LHCN-M2 (cell line): Measurements from ENCODE around the gene NPHP4. TPM values are rescaled to one million over a fixed set of nuclear protein-coding genes. Genes with fewer than 3 reads are reported as not detected.
"Not testable (repeated sequence)": the region's sequence is repeated elsewhere in the genome, so short reads cannot be mapped to it uniquely, and the experiment has no call there.

Source experiments
- DNase-seq: peaks from one replicate; pipeline ENCODE4 v3.0.0-alpha.2; 2012; ENCODE audit warnings: low read depth
- total RNA-seq: library from RNA; depleted of rRNA; stranded (reverse); fragments of >200 nt; gene quantifications from 2 replicates; pipeline ENCODE4 v1.2.3, GENCODE V29; 2014

Gene NPHP4
- total RNA-seq, 1 experiment from 2014 or later = 4.7 TPM

DNA sequence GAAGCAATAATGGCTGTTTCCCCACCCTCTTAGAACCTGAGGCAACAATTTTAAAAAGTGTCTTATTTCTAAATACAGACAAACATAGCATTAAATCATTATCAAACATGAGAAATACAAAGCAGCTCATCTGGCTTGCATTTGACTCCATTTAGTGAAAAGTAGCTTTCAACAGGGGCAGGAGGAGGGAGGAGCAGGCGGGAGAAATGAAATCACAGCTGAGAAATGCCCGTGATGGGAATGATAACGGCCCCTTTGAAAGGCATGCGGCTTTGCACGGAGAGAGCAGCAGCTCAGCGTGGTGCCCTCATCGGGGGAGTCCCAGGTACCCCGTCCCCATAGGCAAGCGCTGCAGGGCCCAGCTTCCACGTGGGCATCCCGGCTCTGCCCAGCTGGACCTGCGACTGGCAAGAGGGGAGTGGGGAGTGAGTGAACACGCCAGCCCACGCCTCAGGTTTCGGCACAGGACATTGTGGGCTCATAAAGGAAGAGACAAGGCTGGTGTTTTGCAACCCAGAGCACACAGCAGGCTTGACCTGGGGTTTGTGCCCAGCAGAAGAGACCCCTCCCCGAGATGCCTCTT is 134.6 kb downstream of the NPHP4 start:
- no peak for DNase-seq

DNA sequence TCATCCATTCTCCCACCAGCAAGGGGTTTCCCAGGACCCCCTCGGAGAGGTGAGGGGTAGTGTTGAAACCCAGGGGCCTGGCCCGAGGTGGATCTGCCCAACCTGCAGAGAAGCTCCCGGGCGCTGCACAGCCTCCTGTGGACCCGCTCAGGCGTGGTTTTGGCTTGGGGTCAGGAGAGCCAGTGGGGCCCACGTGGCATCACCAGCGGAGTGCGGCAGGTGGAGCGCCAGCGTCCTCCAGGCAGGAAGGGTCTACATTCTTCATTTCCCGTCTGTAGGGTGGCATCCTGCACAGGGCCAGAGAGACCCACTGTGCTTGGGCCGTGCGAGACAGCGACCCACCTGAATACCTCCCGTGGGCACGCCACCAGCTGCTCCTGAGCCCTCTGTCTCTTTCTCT is 135.2 kb downstream of the NPHP4 start:
- no peak for DNase-seq

DNA sequence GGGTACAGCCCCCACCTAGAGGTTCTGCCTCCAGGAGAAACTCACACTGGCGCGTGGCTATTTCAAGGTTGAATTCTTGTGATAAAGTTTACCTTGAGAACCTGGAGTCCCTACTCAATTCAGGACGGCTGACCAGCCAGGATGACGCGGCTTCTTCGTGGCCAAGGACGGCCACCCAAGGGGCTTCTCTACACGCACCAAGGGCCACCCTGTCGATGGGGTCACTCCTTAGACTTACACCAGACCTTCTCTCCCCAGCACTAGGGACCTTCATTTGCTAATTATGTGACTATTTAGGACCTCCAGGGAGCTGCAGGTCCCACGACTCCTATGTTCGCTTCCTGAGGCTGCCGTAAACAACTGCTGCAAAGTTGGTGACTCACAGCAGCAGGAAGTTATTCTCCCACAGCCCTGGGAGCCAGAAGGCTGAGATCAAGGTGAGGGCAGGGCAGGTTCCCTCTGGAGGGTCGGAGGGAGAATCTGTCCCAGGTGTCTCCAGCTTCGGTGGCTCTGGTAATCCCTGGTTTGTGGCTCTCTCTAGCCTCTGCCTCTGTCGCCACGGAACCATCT is 135.9 kb downstream of the NPHP4 start:
- DNase-seq = no peak

DNA sequence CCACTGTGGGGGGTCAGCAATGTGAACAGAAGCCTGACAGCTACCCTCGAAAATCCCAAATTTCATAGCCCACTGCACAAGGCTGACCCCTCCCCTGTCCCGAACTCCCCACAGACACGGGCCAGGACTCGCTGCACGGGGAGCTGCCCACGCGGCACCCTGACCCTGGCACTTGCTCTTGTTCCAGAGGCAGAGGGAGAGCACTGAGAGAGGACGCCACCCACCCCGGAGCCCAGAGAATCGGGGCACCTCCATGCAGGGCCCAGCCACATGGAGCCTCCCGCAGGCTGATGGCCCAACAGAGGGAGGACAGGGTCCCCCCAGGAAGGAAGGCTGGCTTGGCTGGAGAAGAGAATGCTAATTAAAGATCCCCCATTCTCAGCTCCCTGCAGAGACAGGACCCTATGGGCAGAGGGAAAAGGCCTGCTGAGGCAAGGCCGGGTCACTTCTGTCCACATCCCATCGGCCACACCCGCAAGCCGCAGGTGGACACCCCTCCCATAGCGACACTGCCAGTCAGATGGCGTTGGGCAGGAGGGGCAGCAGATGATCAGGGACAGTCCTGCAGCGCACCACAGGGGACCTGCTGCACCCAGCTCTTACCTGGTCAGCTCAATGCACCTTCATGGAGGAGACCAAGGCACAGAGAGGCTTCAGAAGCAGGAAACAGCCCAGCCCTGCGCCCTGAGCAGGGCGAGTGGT is 136.9 kb downstream of the NPHP4 start:
- DNase-seq = no peak

DNA sequence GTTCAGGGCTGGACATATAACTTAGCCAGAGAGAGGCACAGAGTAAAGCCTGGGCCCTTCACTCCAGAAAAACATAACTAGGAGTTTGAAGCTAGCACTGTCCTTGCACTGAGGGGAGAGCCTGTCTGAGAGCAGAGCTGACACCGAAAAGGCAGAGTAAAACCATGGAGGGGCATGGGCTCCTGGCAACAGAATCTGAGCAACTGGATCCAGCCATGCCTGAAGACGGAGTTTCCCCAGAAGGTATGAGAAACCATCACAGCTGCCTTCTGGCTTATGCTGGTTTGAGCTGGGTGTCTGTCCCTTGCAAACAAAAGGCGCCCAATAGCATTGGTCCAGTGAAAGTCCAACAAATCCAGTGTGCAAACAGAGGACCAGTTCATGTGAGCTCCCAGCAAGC is 137.5 kb downstream of the NPHP4 start:
- no peak for DNase-seq

- DNase-seq = not testable (repeated sequence)
Measured at GRCh38 chr1:5853858-5854257, 138.4 kb downstream of the NPHP4 start.

GRCh38 chr1:5850503-5850902 is 141.7 kb downstream of the NPHP4 start:
- DNase-seq = peak; percentile 1

GRCh38 chr1:5849550-5849949 is 142.7 kb downstream of the NPHP4 start:
- DNase-seq = no peak

DNA sequence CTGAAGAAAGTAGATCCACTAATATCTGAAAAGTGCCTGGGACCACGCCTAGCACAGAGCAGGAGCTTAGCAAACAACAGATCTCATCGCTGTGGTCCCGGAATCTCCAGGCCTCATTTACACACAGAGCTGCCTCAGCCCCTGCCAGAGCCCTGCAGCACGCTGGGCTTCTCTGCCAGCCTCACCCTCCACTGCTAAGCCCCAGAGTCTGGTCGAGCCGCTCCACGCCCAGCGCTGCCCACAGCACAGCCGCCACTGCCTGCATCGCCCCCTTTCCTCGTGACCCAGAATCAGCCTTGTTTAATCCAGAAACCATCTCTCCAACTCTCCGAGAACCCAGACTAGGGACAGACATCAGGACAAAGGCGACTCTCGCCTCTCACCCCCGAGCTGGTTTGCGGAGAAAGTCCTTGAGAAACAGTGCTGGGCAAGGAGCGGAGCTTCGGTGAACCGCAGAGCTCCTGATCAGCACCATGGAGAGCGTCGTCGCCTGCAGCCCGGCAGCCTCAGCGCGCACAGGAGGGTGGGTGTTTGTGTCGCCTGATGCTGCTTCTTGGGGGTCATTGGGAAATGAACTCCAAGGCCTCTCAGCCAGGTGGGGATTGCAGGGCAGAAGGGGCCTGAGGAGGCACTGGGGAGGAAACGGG is 145.1 kb downstream of the NPHP4 start:
- DNase-seq = no peak

DNA sequence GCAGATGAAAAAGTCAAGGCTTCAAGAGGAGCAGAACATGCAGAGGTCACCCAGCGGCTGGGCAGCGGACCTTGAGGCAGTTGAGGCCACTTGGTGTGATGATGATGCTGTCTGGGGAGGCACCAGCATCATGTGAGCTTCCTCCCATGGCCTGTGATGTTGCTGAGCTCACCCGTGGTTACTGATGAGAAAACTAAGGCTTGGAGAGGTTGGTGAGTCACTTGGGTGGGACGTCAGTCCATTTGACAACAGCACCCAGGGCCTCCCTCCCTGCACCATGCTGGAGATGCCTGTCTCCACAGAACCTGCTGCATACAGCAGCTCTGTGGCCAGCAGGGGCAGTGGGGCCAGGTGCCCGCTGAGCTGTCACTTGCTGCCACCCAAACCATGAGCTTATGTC is 146.8 kb downstream of the NPHP4 start:
- DNase-seq = peak; percentile 1

- DNase-seq = no peak
Measured at GRCh38 chr1:5844442-5844841, 147.8 kb downstream of the NPHP4 start.

GRCh38 chr1:5843521-5844096 is 148.6 kb downstream of the NPHP4 start:
- no peak for DNase-seq

DNA sequence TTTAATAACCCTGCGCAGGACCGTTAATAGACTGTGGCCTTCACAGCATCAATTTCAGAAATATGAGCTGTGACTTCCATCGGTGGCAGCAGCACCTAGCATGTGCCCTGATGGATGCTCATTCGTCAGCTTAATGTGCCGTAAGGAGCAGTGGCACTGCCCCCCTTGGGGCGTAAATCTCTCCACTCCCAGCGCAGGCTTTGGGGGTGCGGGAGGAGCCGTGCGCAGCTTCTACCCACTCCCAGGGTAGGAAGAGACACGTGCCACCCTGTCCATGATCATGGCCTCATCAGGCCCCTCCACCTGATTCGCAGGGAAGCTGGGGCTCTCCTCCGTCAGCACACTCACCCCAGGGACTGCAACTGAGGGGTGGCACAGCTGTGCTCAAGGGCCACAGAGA is 149.5 kb downstream of the NPHP4 start:
- no peak for DNase-seq

- DNase-seq = no peak
Measured at GRCh38 chr1:5840551-5841001, 151.6 kb downstream of the NPHP4 start.

DNA sequence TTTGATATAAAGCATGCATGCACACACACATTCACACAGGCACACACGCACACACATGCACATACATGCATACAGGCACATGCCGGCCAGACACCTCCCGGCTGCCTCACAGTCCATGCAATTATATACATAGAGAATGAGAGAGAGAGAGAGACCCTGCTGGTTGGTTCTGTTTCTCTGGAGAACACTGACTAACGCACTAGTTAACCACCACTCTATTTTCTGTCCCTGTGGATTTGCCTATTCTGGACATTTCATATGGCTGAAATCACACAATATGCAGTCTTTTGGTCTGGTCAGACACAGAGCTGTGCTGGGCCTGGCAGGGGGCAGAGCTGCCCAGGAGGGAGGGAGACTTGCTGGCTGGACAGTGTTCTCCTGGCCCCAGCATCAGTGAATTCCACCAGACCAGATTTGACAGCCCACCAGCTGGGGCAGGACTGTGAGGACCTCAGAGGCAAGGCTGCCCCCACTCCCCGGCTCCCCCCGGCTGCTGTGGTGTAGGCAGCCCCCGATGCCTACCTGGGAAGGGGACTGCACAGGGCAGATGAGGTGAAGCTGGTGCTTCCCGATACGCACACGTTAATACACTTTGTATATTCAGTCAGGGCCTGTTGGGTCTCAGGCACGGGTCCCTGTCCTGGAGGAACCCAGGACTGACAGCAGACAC is 152.2 kb downstream of the NPHP4 start:
- no peak for DNase-seq

GRCh38 chr1:5839161-5839880 is 152.9 kb downstream of the NPHP4 start:
- DNase-seq = no peak

DNA sequence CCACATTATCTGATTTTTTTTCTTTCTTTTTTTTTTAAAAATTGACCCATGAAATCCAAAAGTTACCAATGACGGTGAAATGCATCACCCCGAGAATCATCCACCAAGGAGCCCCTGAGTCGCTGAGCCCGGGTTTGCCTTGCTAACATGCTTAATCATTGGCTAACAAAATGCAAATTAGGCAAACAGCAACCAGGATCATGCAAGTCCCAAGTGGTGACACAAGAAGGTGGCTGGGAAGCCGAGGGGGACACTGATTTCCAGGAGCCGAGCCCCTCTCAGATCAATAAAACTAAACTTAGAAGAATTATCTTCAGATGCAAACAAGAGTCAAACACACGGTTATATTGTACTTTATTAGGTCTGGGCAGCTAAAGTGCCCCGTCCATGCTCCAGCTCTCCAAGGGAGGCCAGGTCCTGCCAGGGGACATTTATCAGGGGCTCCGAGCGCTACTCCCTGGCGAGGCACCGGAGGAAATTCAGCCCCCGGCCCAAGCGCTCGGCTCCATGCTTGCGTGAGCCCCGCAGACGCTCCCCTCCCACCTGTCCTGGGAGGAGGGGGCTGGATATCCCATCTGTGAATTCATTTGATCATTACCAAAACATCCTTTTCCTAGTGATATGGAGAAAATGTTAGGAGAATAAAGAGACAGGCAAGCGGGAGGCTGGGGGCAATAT is 154.1 kb downstream of the NPHP4 start:
- DNase-seq = no peak

- DNase-seq = no peak
Measured at GRCh38 chr1:5836776-5837440, 155.3 kb downstream of the NPHP4 start.

- DNase-seq = no peak
Measured at GRCh38 chr1:5835179-5835562, 157.1 kb downstream of the NPHP4 start.
